ENCODE measurements around the gene MPDU1. TPM values are rescaled to one million over a fixed set of nuclear protein-coding genes. Genes with fewer than 3 reads are reported as not detected.

MPDU1 gene
- total RNA-seq, 4 donors from 2014 or later, result 86.5 to 144 (median 122) TPM

- TF ChIP-seq CTCF (IDR thresholded peaks at IDR 0.05), result no peak
- ATAC-seq (ENCODE audit: low FRiP score) (peak; percentile 37), DNase-seq (ENCODE audit: low spot score) (no peak)
Observed at GRCh38 chr17:7549401-7550055, 34.1 kb upstream of the MPDU1 start.

- ATAC-seq (ENCODE audit: low FRiP score) (no peak), DNase-seq (ENCODE audit: low spot score) (no peak)
- no peak for TF ChIP-seq CTCF (IDR thresholded peaks at IDR 0.05)
Observed at GRCh38 chr17:7550344-7550743, 33.3 kb upstream of the MPDU1 start.

- no peak for DNase-seq (ENCODE audit: low spot score)
Observed at GRCh38 chr17:7551396-7551795, 32.3 kb upstream of the MPDU1 start.

GRCh38 chr17:7552621-7553051 lies 31.0 kb upstream of the MPDU1 start:
- no peak for ATAC-seq (ENCODE audit: low FRiP score)

More at GRCh38 chr17:7551396-7551795, 32.3 kb upstream of the MPDU1 start:
- no peak for TF ChIP-seq CTCF (IDR thresholded peaks at IDR 0.05)
- no peak for ATAC-seq (ENCODE audit: low FRiP score)

GRCh38 chr17:7553356-7553755 lies 30.3 kb upstream of the MPDU1 start:
- no peak for DNase-seq (ENCODE audit: low spot score)
- TF ChIP-seq CTCF (IDR thresholded peaks at IDR 0.05), result no peak
- ATAC-seq (ENCODE audit: low FRiP score), result no peak

More at GRCh38 chr17:7552621-7553051, 31.0 kb upstream of the MPDU1 start:
- no peak for DNase-seq (ENCODE audit: low spot score)
- no peak for TF ChIP-seq CTCF (IDR thresholded peaks at IDR 0.05)

- no peak for TF ChIP-seq CTCF (IDR thresholded peaks at IDR 0.05)
Observed at GRCh38 chr17:7555320-7555948, 28.2 kb upstream of the MPDU1 start.

GRCh38 chr17:7556627-7557026 lies 27.0 kb upstream of the MPDU1 start:
- TF ChIP-seq CTCF (IDR thresholded peaks at IDR 0.05), result no peak
- ATAC-seq (ENCODE audit: low FRiP score) (no peak), DNase-seq (ENCODE audit: low spot score) (no peak)

More at GRCh38 chr17:7555320-7555948, 28.2 kb upstream of the MPDU1 start:
- ATAC-seq (ENCODE audit: low FRiP score) (no peak), DNase-seq (ENCODE audit: low spot score) (no peak)
